ENCODE results near the gene ZNF789.
"Not testable (repeated sequence)": the region's sequence is repeated elsewhere in the genome, so short reads cannot be mapped to it uniquely, and the experiment has no call there.

The ZNF789 gene

GRCh38 chr7:99457650-99458493 is 14.8 kb upstream of the ZNF789 start:
- no peak for DNase-seq (ENCODE audit: low read depth)

GRCh38 chr7:99459087-99459486 is 13.6 kb upstream of the ZNF789 start:
- DNase-seq (ENCODE audit: low read depth) = peak; percentile 62

- DNase-seq (ENCODE audit: low read depth) = no peak
Measured at GRCh38 chr7:99460651-99461050, 12.0 kb upstream of the ZNF789 start.

- DNase-seq (ENCODE audit: low read depth) = peak; percentile 27
Measured at GRCh38 chr7:99461221-99461620, 11.5 kb upstream of the ZNF789 start.

GRCh38 chr7:99465421-99465768 is 7.3 kb upstream of the ZNF789 start:
- DNase-seq (ENCODE audit: low read depth) = no peak

GRCh38 chr7:99468336-99468918 is 4.3 kb upstream of the ZNF789 start:
- DNase-seq (ENCODE audit: low read depth) = no peak

- peak; percentile 40 for DNase-seq (ENCODE audit: low read depth)
Measured at GRCh38 chr7:99469381-99470065, 3.2 kb upstream of the ZNF789 start.

- peak; percentile 70 for DNase-seq (ENCODE audit: low read depth)
Measured at GRCh38 chr7:99473315-99473596, 566 bp downstream of the ZNF789 start.

- no peak for DNase-seq (ENCODE audit: low read depth)
Measured at GRCh38 chr7:99476107-99476506, 3.4 kb downstream of the ZNF789 start.

GRCh38 chr7:99478464-99479440 is 6.1 kb downstream of the ZNF789 start:
- DNase-seq (ENCODE audit: low read depth) = no peak

- DNase-seq (ENCODE audit: low read depth) = no peak
Measured at GRCh38 chr7:99485094-99485493, 12.4 kb downstream of the ZNF789 start.

GRCh38 chr7:99489235-99489634 is 16.5 kb downstream of the ZNF789 start:
- DNase-seq (ENCODE audit: low read depth) = no peak

GRCh38 chr7:99490878-99491277 is 18.2 kb downstream of the ZNF789 start:
- no peak for DNase-seq (ENCODE audit: low read depth)

- no peak for DNase-seq (ENCODE audit: low read depth)
Measured at GRCh38 chr7:99493823-99494222, 21.1 kb downstream of the ZNF789 start.

GRCh38 chr7:99497766-99498545 is 25.3 kb downstream of the ZNF789 start:
- DNase-seq (ENCODE audit: low read depth) = no peak

GRCh38 chr7:99498546-99498944 is 25.9 kb downstream of the ZNF789 start:
- DNase-seq (ENCODE audit: low read depth) = no peak

- DNase-seq (ENCODE audit: low read depth) = peak; percentile 33
Measured at GRCh38 chr7:99499371-99499720, 26.7 kb downstream of the ZNF789 start.

GRCh38 chr7:99499721-99500636 is 27.3 kb downstream of the ZNF789 start, which contains the start of gene ZNF394:
TSS of gene ZNF394 (minus strand) at chr7:99500281. CDS start at chr7:99500093, 188 bp downstream.
- peak; percentile 94 for DNase-seq (ENCODE audit: low read depth)

- no peak for DNase-seq (ENCODE audit: low read depth)
Measured at GRCh38 chr7:99500637-99501009, 27.9 kb downstream of the ZNF789 start.

- not testable (repeated sequence) for DNase-seq (ENCODE audit: low read depth)
Measured at GRCh38 chr7:99501236-99501635, 28.5 kb downstream of the ZNF789 start.

Measured in ELR (cell line).